GDM1 (cell line): ENCODE data around the gene AADACL2.
"Not testable (repeated sequence)": the region's sequence is repeated elsewhere in the genome, so short reads cannot be mapped to it uniquely, and the experiment has no call there.

ENCODE experiments used
- DNase-seq: peaks from one replicate; lab custom pipeline; 2025; lab: John Stamatoyannopoulos, UW

The AADACL2 gene, protein sequence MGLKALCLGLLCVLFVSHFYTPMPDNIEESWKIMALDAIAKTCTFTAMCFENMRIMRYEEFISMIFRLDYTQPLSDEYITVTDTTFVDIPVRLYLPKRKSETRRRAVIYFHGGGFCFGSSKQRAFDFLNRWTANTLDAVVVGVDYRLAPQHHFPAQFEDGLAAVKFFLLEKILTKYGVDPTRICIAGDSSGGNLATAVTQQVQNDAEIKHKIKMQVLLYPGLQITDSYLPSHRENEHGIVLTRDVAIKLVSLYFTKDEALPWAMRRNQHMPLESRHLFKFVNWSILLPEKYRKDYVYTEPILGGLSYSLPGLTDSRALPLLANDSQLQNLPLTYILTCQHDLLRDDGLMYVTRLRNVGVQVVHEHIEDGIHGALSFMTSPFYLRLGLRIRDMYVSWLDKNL

DNA sequence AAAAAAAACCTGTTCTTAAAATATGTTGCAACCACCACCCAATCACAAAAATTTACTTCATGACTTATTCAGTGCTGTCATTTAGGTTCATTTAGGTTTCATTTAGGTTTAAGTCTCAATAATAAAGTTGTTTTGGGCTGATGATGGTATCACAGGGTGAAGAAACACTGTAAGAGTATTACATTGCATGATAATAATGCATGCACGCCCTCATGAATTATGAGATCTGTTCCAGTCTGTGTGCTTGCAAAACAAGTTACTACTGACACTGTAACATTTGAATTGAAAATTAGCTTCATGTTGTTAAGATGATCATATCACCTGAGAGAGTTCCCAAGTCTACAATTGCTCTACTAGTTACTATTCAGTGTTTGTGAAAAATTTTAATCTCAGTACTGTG is at the start of gene AADACL2:
Gene AADACL2, plus strand, starts transcription at position 315 of the 400 bp plus-strand sequence. CDS start 109 bp downstream, outside the sequence.
- no peak for DNase-seq

DNA sequence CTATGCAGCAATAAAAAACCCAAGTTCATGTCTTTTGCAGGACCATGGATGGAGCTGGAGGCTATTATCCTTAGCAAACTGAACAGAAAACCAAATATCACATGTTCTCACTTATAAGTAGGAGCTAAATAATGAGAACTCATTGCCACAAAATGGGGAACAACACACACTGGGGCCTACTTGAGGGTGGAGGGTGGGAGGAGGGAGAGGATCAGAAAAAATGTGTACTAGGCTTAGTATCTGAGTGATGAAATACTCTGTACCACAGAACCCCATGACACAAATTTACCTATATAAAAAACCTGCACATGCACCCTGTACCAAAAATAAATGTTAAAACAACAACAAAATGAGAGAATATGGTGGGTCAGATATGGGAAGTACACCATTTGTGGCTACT is 49.6 kb upstream of the AADACL2 start:
- no peak for DNase-seq

DNA sequence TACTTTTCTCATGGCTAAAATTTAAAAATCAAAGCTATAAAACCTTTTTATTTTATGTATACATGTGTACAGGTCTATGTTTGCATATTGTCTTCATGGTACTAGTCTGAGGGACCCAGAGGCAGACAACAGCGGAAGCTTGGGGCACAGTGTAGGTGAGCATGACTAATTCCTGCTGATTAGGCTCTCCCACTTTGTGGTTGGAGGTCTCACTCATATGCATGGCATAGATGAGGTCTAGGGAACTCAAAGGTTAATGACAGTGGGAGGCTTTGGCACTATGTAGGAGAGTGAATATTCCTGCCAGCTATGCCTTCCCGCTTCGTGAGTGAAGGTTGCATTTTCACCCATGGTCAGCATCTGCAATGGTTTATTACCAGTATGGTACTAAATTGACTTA is 47.5 kb upstream of the AADACL2 start:
- DNase-seq: no peak

DNA sequence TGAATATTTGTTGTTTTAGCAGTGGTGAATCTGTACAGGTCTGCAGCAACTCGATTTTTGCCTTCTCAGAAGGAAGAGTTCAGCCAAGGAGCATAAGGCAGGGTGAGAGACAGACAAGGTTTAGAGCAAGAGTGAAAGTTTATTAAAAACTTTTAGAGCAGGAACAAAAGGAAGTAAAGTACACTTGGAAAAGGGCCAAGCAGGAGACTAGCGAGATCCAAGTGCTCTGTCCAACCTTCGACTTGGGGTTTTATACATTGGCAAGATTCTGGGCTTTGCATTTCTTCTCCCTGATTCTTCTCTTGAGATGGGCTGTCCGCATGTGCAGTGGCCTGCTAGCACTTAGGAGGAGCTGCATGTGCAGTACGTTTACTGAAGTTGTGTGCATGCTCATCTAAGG is 46.7 kb upstream of the AADACL2 start:
- DNase-seq: no peak

DNA sequence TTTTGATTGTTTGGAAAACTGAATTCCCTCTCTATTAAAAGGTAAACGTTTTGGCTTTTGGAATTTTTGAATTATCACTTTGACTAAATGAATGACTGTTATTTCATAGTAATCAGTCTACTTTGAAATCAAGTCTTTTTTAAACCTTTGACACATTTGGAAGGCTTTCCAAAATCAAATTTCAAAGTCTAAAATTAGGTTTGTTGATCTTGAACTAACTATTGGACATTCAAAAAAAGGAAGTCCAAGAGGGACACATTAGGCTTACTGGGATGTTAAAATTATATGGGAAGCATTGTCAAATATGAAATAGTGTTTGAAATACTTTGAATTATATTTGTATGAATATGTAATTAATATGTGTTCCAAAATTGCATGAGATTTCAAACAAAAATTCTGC is 45.2 kb upstream of the AADACL2 start:
- DNase-seq: no peak

DNA sequence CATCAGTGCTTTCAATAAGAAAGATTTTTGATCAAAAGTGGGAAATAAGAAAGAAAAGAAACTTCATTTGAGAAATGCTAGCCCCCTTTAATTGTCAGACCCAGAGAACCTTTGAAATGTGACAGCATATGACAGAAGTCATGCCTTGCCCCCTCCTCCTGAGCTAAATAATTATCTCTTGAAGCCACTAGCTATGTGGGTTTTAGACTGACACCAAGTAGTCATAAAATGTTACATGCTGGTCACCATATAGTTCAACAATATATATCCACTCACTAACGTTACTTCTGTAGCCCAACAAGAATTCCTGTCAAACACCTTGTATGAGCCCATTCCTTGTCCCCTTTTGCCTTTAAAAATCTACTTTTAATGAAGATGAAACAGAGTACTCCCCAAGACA is 43.1 kb upstream of the AADACL2 start:
- DNase-seq: no peak

DNA sequence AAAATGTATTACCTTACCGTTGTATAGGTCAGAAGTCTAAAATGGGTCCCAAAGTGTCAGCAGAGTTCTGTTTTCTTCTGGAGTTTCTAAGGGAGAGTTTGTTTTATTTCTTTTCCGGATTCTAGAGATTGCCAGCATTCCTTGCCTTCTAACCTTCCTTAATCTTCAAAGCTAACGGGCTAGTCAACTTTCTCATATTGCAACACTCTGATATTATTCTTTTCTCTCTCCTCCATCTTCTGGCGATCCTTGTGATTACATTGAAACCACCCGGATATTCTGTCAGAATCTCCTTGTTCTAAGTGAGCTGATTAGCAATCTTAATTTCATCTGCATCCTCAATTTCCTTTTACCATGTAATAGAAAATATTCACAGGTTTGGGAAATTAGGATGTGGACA is 36.2 kb upstream of the AADACL2 start:
- no peak for DNase-seq

DNA sequence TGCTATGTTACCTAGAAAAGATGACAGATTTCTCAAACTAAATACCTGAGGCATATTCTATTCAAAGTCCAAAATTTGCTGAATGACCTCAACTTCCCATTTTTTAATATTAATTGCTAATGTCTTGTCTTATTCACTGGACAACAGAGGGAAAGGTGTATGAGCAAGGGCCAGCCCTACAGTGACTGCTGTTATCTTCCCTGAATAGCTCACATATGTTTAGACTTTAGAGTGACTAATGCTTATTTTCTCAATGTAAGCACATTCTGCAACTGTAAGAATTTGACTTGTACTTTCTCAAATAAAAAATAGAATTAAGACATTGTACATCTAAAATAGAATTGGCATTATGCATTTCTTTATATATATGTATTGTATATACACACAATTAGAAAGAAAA is 26.5 kb upstream of the AADACL2 start:
- DNase-seq: no peak

DNA sequence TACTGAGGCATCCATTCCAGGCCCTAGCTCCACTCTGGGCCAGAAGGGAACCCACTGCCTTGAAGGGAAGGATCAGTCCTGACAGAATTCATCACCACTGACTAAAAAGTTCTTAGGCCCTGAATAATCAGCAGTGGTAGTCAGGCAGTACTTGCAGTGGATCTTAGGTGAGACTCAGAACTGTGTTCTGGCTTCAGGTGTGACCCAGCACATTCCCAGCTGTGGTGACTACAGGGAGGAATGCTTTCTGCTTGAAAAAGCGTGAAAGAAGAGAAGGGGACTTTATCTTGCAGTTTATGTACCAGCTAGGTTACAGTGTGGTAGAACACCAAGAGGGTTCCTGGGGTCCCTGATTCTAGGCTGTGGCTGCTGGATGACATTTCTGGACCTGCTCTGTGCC is 24.9 kb upstream of the AADACL2 start:
- DNase-seq: no peak

DNA sequence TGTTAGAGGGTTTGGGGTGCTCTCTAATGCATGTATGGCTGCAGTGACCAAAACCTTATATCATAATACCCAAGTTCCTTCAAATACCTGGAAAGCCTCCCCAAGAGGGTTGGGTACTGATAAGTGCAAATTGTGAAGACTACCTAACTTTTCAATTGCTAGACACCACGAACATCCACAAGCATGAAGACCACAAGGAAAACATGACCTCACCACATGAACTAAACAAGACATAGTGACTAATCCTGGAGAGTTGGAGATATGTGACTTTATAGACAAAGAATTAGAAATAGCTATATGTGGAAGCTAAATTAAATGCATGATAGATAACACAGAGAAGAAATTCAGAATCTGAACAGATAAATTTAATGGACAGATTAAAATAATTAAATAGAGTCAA is 23.9 kb upstream of the AADACL2 start:
- DNase-seq: no peak

DNA sequence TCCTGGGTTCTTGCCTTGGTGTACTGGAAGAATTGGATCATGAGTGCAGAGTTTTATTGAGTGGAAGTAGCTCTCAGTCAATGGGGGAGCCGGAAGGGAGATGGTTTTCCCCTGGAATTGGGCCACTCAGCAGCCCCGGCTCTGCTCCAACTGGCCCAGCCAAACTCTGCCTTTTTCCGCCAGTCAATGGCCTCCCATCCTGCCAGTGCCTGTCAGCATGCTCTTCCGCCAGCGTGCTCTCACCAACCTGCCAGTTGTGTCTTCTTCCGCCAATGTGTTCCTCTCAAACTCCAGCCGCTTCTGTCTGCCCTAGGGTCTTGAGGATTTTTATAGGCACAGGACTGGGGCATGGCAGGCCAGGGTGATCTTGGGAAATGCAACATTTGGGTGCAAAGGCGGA is 12.4 kb upstream of the AADACL2 start:
- DNase-seq: no peak

DNA sequence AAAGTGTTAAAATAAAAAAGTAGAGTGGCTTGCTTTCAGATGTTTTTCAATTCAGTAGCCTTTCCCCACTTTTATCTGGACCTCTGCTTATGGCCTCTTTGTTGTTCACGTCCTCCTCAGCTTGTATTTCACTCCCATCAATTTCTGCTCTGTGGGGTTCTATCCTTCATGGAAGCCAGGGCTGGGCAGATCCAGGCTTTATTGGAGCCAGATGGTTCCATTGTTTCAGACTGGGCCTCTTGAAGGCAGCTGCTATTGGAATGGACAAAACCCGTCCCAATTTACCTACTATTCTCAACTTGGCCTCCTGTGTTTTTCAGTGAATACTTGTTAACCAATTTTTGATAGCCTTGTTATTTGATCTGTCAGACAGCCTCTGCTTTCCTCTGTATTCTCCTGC is 10.9 kb upstream of the AADACL2 start:
- no peak for DNase-seq

DNA sequence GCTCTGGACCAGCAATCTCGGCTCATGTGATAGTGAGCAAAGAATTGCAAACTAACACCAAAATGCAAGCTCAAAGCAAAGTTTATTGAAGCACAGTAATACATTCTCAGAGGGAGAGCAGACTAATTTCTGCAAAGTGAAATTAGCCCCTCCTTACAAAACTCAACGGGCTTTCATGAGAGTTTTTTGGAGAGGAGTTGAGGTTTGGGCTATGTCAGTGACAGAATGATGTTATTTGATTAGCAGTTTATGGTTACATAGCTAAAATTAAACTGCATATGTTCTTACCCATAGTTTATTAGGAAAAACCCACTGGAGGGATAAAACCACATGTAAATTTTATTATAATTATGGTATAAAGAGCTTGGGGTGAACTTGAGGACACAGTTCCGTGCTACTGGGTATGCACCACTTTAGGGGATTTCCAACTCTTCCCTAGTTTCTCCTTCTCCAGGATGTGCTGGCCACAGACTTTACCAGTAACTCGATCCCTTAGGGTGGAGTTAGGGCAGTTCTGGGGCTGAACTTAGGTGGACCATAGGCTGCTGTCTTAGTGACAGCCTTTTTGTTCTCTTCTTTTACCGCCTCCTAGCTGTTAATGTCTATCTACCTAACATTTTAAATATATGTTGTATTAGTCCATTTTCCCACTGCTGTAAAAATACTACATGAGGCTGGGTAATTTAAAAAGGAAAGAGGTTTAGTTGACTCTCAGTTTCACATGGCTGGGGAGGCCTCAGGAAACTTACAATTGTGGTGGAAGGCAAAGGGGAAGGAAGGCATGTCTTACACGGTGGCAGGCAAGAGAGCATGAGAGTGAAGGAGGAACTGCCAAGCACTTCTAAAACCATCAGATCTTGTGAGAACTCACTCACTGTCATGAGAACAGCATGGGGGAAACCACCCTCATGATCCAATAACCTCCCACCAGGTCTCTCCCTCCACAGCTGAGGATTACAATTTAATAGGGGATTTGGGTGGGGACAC is 8.9 kb upstream of the AADACL2 start:
- DNase-seq: no peak

DNA sequence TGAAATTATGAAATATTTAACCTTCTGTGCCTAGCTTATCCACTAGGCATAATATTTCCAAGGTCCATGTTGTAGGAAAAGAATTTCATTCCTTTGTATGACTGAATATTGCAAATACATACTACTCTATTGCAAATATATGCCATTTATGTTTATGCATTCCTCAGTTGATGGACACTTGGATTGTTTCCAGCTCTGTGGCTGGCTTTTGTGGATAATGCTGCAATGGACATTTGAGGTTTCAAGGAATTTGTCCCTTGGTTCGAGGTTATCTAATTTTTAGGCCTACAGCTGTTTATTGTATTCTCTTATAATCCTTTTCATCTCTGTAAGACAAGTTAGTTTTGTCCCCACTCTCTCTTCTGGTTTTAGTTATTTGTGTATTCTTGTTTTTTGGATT is 7.7 kb upstream of the AADACL2 start:
- DNase-seq: no peak

DNA sequence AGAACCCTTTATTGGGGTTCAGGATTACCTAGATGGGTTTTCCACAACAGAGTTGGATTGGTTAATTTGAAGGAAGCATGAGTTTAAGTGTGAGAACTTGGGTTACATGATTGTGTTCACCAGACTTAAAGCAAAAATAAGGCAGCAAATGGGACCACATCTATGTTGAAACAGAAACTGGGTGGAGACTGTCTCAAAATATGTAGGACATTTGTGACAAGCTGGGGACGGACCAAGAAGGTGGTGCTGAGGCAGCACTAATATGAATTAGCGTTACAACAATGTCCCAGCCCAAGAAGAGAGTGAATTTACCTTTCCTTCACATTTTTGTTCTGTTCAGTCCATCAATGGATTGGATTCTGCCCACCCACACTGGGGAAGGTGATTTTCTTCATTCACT is 866 bp upstream of the AADACL2 start:
- DNase-seq: no peak

DNA sequence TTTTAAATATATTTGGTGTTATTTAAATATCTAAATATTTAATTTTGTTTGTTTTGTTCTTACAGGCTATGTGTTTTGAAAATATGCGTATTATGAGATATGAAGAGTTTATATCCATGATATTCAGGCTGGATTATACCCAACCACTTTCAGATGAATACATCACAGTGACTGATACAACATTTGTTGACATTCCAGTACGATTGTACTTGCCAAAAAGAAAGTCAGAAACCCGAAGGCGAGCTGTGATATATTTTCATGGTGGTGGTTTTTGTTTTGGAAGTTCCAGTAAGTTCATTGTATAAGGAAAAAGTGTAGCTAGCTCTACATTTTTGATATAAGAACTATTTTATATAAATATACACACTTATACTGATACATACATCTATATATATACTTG is 6.9 kb downstream of the AADACL2 start:
- DNase-seq: no peak

DNA sequence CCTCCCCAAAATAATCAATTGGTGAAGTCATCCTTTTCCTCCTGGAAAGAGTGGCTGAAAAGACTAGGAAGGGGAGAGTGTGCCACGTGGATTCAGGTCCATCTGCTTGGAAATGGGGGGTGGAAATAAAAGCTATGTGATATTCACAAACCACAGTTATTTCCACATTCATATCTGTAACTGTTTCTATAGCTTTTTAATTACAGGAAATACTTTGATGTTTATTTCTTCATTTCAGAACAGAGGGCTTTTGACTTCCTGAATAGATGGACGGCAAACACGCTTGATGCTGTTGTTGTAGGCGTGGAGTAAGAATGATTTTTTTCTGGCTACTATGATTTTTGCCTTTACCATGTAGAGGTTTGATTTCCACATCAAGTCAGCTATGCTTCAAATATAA is 10.1 kb downstream of the AADACL2 start:
- no peak for DNase-seq

DNA sequence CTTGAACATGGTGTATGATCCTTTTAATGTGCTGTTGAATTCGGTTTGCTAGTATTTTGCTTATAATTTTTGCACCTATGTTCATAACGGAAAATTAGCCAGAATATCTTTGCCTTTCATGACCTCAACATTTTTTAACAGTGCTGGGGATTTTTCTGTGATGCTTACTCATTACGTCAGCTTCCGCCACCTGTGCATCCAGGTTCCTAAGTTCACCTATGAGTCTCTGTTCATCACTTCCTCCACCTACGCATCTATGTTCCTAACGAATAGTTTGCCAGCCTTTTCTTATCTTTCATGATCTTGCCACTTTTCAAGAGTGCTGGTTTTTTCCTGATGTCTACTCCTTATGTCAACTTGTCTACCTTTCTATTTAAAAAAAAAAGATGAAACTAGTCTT is 16.5 kb downstream of the AADACL2 start:
- DNase-seq: no peak

DNA sequence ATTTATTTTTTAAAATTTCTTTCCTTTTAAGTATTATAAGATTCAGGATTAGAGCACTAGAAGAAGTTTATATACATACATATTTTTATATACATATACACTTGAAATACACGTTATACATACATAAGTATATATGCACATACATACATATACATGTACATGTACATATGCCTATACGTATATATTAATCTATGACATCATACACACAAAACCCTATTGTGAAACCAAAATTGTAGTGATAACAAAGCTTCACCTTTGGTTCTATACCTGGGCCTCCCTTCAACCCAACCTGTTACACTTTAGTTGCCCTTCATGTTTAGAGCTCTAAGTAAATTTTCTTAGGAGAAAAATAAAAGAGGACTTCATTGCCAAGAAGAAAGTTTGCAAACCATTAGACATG is 17.0 kb downstream of the AADACL2 start:
- no peak for DNase-seq

DNA sequence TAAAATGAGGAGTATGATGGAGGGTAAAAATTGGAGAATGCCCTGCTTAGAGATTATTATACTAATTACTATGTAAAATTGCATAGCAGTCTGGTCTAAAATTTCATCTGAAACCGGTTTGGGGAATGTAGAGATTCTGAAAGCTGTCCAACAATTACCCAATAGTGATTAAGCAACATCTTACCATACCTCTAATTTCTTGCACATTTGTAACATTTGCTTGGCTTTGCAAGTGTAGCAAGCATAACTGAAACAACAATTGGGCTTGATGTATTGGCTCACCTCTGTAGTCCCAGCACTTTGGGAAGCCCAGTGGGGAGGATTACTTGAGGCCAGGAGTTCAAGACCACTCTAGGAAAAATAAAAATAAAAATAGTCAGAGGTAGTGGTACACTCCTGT is 17.4 kb downstream of the AADACL2 start:
- no peak for DNase-seq

DNA sequence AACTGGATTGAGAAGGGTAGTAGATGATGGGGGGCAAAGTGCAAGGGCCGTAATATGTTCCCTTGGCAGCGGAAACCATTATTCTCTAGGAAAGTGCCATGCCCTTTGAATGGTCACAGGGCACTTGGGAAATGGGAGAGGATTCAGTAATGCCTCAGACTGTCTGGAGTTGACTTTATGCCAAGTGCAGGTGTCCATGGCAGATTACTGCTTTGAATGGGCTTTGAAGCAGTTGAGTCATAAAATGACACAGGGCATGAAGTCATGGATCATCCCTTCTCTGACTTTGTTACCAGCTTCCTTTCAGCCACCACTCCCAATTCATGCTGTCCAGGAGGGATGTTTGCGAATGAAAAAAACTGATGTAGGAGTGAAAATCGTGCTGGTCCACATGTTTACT is 20.1 kb downstream of the AADACL2 start:
- DNase-seq: no peak

DNA sequence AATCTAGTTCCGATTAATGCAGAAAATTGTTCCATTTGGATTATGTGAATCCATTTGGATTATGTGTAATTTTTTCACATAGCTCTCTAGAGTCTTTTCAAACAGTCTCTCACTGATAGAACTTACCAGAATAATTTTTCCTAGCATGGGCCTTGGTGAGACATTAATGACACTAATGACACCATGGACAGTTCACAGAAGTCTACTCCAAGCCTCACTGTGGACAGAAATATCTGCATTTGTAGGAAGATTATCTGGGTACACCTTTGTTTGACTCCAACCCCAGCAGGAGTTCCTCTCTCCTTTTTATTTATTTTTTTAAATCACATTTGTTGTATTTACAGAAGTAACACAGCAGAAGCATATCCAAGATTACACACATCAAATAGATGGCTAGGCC is 27.9 kb downstream of the AADACL2 start:
- DNase-seq: no peak

DNA sequence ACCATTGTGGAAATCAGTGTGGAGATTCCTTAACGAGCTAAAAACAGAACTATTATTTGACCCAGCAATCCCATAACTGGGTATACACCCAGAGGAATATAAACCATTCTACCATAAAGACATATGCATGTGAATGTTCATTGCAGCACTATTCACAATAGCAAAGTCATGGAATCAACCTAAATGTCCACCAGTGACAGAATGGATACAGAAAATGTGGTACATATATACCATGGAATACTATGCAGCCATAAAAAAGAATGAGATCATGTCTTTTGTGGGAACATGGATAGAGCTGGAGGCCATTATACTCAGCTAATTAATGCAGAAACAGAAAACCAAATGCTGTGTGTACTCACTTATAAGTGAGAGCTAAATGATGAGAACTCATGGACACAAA is 31.0 kb downstream of the AADACL2 start:
- not testable (repeated sequence) for DNase-seq
